Amniotic stem cell (primary cell): ENCODE data around the gene TNFSF10.
"Not testable (repeated sequence)": the region's sequence is repeated elsewhere in the genome, so short reads cannot be mapped to it uniquely, and the experiment has no call there.

ENCODE experiments used
- DNase-seq: peaks from one replicate; lab custom pipeline; 2025; lab: John Stamatoyannopoulos, UW

The TNFSF10 gene

DNA sequence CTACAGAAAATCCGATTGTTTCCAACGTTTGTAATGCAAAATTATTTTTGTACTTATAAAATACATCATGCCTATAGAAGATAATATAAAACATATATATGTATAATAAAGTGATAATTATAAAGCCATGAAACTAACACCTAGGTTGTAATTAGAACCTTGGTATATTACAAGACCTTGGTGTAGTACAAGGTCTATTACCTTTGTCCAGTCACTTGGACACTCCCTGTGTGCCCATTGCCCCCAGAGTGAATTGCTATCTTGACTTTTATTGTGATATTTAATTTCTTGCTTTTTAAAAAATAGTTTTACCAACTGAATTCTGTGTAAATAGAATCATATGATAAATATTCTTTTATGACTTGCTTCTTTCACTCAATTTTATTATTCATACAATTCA lies 20.7 kb upstream of the TNFSF10 start:
- no peak for DNase-seq

DNA sequence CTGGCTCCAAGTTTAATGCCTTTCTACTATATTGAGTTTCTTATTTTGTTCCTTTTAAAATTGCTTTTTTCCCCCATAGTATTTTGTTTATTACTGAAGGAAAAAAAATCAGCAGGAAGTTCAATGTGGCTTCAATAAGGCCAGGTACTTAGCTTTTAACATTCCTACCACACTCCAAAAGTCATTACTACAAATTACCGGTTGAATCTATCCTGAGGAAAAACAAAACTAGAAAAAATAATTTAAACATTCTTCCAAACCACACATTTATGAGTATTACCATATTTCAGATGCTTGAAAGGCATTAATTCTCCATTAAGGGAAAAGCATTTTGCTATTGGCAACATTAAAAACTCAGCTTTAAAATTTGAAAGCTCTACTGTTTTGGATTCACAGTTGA lies 20.2 kb upstream of the TNFSF10 start:
- no peak for DNase-seq

DNA sequence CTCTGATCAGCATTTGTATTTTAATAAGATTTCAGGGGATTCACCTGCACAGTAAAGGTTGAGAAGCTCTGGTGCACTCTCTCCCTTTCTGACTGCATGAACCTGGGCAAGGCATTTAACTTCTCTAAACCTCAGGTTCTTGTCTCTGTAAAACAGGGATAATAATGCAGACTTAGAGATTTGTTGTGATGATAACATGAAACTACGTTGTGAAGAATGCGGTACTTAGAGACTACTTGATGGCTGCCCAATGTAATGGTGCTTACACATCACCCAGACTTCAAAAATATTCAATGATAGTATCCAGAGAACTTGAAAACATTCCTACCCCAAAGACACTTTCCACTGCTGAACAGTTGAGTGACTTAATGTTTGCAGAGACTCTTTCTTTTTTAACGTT lies 19.8 kb upstream of the TNFSF10 start:
- no peak for DNase-seq

DNA sequence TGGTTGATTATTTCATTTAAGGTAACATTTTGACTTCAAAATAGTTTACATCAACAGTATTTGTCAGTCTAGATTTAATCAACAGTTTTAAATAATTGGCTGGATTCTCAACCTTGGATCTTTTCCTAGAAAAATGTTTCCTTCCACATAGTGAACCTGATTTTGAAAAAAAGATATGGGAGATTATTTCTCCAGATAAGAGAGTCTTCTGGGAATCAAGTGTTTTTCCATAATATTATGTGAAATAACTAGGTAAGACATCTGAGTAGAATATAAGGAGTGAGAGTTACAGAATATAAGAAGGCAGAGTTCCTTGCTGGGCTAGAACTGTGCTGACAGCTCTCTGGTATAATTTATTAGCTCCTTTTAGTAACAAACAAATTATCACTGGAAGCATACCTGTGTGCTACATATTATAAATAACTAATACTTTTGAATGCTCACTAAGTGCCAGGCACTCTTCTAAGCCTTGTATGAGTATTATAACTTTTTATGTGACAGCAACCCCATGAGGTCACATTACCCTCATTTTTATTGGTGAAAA lies 18.8 kb upstream of the TNFSF10 start:
- no peak for DNase-seq

DNA sequence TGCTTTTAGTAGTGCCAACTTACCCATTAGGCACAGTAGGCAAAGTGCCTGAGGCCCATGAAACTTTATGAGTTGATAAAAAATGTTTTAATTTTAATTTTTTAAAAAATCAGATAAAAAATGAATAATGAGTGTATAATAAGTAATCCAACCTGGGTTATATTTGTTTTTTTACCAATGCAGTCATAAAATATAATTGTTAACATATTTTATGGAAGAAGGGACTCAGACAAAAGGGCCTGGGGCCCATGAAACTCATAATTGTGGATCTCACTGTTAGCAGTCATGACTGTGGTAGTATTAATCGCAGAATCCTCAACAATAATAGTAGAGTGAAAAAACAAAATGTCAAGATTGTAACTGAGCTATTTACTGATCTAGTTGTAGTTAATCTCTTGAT lies 16.8 kb upstream of the TNFSF10 start:
- no peak for DNase-seq

DNA sequence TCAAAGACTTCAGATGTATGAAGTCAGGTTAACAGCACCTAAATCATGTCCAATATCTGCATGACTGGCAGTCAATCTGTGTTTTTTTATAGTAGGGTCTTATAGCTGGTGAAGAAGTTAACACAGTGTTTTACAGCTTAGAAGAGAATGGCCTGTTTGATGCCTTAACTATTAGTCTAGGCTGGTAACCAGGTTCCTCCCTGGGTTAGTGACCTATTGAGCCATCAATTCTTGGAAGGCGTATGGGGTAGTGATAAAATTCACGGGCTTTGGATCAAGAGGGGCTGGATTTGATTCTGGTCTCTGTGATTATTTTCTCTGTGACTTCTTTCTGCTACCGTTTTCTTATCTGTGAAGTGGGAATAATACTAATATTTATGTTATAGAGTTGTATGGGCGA lies 16.0 kb upstream of the TNFSF10 start:
- DNase-seq = no peak

DNA sequence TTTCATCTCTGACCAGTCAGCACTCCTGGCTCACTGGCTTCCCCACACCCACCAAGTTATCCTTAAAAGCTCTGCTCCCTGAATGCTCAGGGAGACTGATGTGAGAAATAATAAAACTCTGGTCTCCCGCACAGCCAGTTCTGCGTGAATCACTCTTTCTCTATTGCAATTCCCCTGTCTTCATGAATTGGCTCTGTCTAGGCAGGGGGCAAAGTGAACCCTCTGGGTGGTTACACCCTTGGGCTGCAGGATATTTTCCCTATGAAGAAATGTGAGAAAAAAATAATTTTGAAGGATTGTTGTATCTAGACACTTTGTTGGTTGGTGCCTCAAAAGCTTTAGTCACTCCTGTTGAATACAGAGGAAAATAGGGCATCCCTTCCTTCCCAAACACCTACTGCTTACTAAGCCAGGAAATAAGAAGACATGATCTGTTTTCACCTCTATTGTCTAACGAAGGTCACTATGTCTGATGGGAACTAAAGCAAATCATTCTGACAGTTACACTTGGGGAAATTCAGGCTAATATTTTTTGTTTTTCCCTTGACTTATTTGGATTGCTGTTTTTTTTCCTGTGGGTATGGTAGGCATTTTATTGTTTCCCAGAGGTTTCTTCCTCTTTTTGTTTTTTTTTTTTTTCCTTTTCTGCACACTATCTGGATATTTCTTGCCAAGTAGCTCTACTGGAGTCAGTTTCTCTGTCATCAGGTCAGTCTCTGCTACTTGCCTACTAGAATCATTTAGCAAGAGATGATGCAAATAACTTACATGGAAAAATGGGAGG lies 15.3 kb upstream of the TNFSF10 start:
- no peak for DNase-seq

DNA sequence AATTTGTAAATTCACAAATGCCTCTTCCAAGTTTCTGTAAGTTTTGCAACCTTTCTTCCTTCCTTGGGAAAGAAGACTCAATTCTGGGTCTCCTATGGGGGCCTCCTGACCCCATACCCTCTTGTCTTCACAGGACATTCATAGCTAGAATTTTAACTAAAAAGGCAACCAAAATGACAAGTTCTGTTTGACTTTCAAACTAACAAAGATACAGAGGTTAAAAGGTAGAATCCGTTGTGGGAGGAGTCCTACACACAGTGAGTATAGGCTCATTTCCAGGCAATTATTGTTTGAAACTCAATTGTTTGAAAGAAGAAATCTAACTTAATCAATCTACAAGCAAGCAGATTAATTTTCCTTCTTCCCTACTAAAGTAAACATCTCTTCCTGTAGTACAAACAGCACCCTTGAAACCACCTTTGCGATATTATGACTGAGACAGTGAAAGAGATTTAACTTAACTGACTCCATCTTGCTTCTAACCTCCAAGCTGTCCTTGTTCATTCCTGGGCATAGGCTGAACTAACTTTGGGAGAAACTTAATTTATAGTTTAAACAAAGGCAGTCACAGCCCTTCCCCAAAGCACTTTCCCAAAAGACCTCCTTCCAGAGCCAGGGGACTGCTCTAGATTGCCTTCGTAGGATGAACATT lies 14.4 kb upstream of the TNFSF10 start:
- DNase-seq = no peak

DNA sequence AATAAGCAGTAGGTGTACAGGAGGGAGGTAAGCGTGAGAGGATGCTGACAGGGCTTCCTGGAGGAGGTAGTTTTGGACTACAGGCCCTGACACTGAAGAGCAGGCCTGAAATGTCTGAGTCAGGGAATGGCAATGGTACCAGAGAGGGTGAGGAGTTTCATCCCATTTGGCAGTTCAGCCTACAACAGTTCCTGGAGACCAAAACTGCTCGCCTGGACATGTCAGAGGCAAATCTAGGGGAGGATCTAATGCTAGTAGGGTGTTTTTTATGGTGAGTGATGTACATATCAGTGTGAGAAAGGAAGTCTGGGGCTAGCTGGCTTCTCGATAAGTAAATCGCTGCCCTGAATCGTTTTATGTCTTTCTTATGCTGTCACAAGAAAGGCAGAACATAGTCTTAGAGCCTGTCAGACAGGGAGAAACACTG lies 13.8 kb upstream of the TNFSF10 start:
- no peak for DNase-seq

DNA sequence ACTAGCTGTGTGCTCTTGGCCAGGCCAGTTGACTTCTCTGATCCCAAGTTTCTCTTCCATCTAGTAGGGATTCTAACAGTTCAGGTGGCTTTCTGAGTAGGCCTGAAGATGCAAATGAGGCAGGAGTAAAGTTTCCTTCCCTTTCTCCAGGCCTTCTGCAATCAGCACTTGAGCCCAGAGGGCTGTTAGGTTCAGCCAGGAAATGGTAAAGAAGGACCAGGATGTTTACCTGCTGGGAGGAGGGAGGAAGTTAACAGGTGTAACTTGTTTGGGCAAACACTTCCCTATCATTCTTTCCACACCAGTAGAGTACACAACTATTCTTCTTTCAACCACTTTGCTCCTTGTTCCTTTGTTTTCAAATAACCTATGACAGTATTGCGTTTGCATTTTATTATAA lies 13.3 kb upstream of the TNFSF10 start:
- no peak for DNase-seq

DNA sequence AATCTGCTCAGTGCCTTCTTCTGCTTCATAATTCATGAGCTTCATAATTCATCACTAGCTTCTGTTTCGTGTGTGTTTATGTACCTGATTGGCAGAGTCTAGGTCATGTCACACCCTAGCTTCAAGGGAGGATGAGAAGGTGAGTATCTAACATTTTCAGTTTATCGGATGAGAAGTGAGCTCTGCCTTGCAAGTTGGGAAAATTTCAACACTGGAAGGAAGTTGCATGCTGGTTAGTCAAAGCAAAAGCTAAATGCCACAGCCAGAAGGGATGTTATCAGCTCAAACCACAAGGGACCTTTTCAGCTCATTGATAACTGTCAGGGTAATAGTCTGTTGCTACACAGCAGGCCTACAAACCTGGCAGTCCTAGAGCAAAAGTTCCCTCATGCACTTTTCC lies 7.3 kb upstream of the TNFSF10 start:
- no peak for DNase-seq

DNA sequence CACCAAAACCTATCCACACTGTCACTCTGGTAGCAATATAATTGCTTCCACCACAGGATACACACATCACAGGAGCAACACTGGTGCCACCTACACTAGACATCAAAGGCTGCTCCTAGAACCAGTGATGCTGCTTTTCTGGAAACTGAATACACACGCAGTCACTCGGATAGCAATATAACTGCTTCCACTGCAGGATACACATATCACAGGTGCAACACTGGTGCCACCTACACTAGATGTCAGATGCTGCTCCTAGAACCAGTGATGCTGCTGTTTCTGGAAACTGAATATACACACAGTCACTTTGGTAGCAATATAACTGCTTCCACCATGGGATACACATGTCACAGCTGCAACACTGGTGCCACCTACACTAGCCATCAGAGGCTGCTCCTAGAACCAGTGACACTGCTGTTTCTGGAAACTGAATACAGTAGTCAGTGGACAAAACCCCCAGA lies 6.9 kb upstream of the TNFSF10 start:
- no peak for DNase-seq

DNA sequence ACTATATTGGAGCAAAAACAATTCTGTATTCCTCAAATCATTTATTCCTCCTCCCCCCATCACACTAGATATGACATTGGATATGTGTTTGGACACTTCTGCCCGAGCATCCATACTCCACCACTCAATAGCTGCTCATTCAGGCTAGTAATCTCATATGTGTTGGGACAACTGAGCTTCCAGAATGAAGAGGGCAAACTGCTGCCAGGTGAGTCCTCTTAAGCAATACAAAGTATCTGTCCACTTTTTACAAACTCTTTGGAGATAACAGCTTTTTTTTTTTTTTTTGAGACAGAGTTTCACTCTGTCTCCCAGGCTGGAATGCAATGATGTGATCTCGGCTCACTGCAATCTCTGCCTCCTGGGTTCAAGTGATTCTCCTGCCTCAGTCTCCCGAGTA lies 5.4 kb upstream of the TNFSF10 start:
- no peak for DNase-seq

DNA sequence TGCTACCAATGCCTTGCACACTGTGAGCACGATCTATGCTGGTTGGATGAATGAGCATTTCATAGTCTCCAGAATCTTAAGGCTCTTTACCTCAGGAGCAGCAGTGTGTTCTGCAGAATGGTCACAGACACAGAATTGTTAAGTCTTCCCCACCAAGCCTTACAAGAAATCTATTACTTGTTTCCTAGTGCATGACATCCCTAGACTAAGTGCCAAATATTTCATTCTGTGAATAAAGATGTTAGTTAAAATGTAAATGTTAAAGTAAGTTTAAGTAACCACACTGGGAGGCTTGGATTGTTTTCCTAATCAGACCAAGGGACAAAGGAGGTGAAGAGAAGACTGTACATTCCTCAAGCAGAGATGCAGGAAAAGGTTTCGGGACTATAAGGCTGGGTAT lies 4.1 kb upstream of the TNFSF10 start:
- no peak for DNase-seq

DNA sequence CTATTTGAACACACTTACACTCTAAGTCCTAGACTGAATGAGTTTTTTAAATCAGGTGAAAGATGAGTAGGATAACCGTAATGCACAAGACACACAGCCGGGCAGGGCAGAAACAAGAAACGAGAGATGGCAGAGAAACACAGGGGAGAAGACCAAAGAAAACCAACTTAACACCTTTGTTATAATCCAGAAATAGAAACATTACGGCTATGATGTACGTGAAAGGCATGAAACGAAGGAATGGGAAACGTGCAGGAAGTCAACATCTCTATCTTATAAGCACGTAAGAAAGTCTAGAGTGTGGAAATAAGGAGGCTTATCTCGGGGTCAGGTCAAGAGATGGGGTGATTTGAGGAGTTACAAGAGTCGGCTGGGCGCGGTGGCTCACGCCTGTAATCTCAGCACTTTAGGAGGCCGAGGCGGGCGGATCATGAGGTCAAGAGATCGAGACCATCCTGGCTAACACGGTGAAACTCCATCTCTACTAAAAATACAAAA lies 1.9 kb upstream of the TNFSF10 start:
- no peak for DNase-seq

DNA sequence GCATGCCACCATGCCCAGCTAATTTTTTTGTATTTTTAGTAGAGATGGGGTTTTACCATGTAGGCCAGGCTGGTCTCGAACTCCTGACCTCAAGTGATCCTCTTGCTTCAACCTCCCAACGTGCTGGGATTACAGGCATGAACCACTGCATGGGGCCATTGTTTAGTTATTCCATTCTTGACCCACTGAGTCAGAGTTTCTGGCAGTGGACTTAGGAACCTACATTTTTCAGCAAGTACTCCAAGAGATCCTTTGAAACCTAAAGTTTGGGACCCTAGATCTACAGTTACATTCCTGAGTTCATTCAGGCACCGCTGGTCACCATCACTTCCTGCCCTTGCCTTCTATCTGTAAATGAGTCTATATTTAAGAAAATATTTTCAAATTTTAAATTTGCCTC lies 1.4 kb upstream of the TNFSF10 start:
- DNase-seq = no peak

DNA sequence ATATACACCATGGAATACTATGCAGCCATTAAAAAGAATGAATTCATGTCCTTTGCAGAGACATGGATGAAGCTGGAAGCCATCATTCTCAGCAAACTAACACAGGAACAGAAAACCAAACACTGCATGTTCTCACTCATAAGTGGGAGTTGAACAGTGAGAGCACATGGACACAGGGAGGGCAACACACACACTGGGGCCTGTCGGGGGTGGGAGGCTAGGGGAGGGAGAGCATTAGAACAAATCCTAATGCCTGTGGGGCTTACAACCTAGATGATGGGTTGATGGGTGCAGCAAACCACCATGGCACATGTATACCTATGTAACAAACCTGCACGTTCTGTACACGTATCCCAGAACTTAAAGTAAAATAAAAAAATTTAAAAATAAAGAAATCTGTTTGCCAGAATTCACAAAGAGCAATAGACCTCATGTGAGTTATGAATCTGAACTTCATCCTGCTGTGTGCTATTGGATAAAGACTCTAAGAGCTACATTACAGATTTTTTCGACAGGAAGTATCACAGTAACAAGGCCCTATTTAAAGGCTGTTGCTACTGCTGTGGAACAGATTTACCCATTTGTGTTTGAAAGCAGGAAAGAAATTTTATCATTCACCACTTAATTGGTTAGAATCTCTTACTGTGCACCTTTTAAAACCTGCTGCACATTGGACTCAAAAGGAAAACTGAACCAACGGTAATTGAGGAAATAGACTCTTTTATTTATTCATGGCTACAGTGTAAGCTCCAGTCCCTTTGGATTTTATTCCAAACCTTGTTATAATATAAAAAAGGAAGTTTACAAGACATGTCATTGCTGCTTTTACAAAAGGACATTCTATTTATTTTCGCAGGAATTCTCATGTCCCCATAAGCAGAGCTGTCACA lies 1.1 kb downstream of the TNFSF10 start:
- not testable (repeated sequence) for DNase-seq

DNA sequence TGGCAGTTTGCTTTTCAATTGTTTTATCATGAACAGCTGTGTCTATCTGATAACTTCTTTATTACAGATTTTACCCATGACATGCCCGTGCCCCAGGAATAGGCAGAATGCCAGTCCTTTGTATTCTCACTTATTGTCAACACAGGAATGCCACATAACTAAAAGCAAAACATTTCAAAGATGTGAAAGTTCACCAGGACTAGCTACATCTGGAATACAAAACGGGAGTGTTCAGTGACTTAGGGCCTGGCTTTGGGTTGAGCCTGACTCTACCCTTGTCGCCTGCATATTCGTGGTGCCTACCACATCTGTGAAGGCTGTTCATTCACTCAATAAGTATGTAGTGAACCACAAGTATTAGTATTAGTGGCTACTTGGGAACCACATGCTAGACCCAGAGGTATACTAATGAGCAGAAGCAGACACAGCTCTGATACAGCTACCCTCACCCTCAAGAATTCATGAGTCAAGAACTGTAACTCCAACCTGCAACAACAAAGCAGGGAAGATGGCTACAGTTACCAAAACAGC lies 2.9 kb downstream of the TNFSF10 start:
- DNase-seq = no peak

DNA sequence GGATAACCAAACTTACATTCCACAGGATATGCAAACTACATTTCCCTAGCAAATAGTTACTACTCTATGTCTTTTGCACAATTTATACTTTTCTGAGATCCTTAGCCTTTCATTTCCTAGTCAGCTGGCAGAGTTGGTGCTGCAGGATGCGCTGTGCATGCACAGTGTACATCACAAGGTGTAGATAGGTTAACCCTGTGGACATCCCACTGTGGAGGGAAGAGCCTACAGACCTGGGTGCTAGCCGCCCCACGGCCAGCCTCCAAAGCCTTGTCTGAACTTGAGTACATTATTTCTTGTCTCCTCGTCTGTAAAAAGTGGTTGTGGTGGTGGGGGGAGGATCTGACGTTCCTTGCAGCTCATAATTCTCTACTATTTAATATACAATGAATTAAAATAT lies 3.5 kb downstream of the TNFSF10 start:
- DNase-seq = no peak

DNA sequence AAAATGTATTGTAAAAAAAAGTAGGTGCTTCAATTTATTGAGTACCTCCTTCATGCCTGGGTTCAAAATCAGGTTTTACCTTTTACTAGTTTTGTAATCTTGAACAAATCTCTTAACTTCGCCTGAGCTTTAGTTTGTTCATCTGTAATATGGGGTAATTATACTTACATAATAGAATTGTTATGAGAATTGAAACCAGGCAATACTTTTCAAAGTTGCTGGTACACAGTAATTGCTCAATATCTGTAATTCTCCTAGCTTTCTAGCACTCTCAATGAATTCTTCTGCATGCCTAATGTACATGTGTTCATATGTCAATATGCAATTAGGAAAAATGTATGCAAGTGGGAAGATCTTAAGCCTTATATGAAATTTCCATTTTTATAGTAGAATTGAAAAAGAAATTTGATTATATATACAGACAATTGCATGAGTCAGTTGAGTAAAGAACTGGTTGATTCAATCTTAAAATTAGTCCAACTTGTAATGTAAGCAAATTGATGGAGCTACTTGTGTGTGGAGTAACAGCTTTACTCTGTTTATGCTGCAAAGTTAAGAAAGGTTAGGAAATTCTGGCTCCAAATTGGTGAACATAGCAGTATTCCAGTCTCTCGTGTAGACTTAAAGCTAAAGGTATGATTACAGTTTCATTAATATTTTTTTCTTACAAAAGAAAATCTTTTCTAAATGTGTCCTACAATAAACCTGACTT lies 4.1 kb downstream of the TNFSF10 start:
- no peak for DNase-seq

DNA sequence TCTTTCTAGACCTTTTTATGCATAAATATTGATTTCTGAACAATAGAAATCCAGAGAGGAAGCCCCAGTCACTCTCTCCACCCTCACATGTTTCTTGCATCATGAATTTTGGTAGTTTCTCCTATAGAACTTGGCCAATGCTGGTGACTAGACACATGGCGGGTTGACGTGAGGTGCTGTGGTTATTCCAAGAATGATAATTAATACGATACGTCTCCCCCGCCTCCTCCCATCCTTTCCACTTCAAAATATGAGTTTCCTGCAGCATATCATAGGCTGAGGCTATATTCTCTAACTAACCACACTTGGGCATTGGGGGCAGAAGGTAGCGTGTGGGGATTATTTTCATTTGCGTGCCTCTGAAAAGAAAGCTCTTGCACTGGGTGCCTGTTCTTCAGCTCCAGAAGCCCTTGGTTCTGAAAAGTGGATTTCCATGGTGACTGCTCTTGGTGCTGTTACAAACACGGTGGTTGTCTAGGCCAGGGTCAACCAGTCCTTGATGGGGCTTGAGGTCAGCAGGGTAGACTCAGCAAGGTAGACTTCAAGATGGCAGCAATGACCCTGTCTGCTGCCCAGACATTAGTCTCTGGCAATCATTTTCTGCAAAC lies 5.3 kb downstream of the TNFSF10 start:
- DNase-seq = no peak
